Ascending aorta (tissue), 2 donors: Measurements from ENCODE around the gene SLC1A2. TPM values are rescaled to one million over a fixed set of nuclear protein-coding genes. Genes with fewer than 3 reads are reported as not detected.

Experiments
- DNase-seq, 2 donors: peaks; one replicate each; pipeline ENCODE4 v3.0.0-alpha.2; 2019; ENCODE audit warnings: low spot score in 2 of 2
- H3K27ac ChIP-seq, 2 donors: fragments of 200-600 bp; sonication (generic); one replicate each; pipeline ENCODE4 v1.5.1; 2016 to 2017; ENCODE audit warnings: mild to moderate bottlenecking in 1 of 2
- H3K27me3 ChIP-seq: fragments of 200-600 bp; sonication (generic); one replicate; pipeline ENCODE4 v1.5.1; 2017
- H3K36me3 ChIP-seq, 2 donors: fragments of 200-600 bp; sonication (generic); one replicate each; pipeline ENCODE4 v1.5.1; 2016
- H3K4me1 ChIP-seq, 2 donors: fragments of 200-600 bp; sonication (generic); one replicate each; pipeline ENCODE4 v1.5.1; 2016 to 2017; ENCODE audit warnings: mild to moderate bottlenecking in 1 of 2
- H3K4me3 ChIP-seq, 2 donors: fragments of 200-600 bp; sonication (generic); one replicate each; pipeline ENCODE4 v1.5.1; 2016 to 2017; ENCODE audit warnings: mild to moderate bottlenecking in 1 of 2
- H3K9me3 ChIP-seq, 2 donors: fragments of 200-600 bp; sonication (generic); one replicate each; pipeline ENCODE4 v1.5.1; 2016
- CTCF ChIP-seq, 3 experiments: fragments of 200-600 bp in 2 of 3; fragments of 450-650 bp in 1 of 3; sonication (generic) in 2 of 3; IDR thresholded peaks; one replicate each; pipeline ENCODE4 v1.5.1; 2016 to 2019; ENCODE audit warnings: antibody characterized with exemption in 3 of 3, mild to moderate bottlenecking in 1 of 3, moderate library complexity in 1 of 3
- intact Hi-C: fragments of 100-400 bp; cut with DNase I; formaldehyde crosslinking; loops from one replicate; pipeline ENCODE4 v1.15.1; 2023
- total RNA-seq: library from RNA; depleted of rRNA; stranded (reverse); fragments of >200 nt; gene quantifications from one replicate; pipeline ENCODE4 v1.1.0, GENCODE V29; 2016

Gene SLC1A2
- total RNA-seq, 1 donor from 2014 or later = 0.32 TPM

GRCh38 chr11:35206616-35207015, 212.7 kb downstream of the SLC1A2 start:
- Histone ChIP-seq H3K27ac (no peak overlapping the region), H3K36me3 (peaks cover 28 to 62% of the 10 kb centered on the region in 2 donors), H3K27me3 (no peaks in the 10 kb centered on the region), H3K4me1 (peaks cover 0 to 4% of the 10 kb centered on the region in 2 donors), H3K4me3 (no peak overlapping the region), H3K9me3 (no peaks in the 10 kb centered on the region)
- intact Hi-C loops = no loop called here
- no peak for TF ChIP-seq CTCF (IDR thresholded peaks at IDR 0.05)
- DNase-seq = no peak

- Histone ChIP-seq H3K4me1 (peaks cover 0 to 4% of the 10 kb centered on the region in 2 donors), H3K27me3 (no peaks in the 10 kb centered on the region), H3K4me3 (no peak overlapping the region), H3K36me3 (peaks cover 35 to 60% of the 10 kb centered on the region in 2 donors), H3K9me3 (no peaks in the 10 kb centered on the region), H3K27ac (no peak overlapping the region)
- no peak for DNase-seq
- TF ChIP-seq CTCF (IDR thresholded peaks at IDR 0.05) = no peak
- intact Hi-C loops = no loop called here
Observed at GRCh38 chr11:35204614-35205013, 214.7 kb downstream of the SLC1A2 start.

Other genes starting within 250 kb of the SLC1A2 start
- 4.6 TPM for gene PAMR1, start 106.1 kb upstream of the SLC1A2 start, total RNA-seq
- 16.4 TPM for gene FJX1, start 198.9 kb upstream of the SLC1A2 start, total RNA-seq
- gene TRIM44, start 243.2 kb upstream of the SLC1A2 start, total RNA-seq = 6.1 TPM